MM.1S (cell line): Measurements from ENCODE around the gene PRMT5.

Experiments
- DNase-seq: peaks from one replicate; pipeline ENCODE4 v3.0.0-alpha.2; 2015
- H2AFZ ChIP-seq: fragments of 300-600 bp; sonication (generic); 2 replicates; pipeline ENCODE4 v1.6.0; 2016; ENCODE audit warnings: antibody characterized with exemption, low read length
- H3F3A ChIP-seq: fragments of 300-600 bp; sonication (generic); 2 replicates; pipeline ENCODE4 v1.6.1; 2016; ENCODE audit warnings: mild to moderate bottlenecking, antibody characterized with exemption, low read length, moderate library complexity, mixed read lengths; ENCODE audit not compliant: insufficient read depth
- H3K27ac ChIP-seq: fragments of 300-600 bp; sonication (generic); 2 replicates; pipeline ENCODE4 v1.5.1; 2016; ENCODE audit warnings: mild to moderate bottlenecking, low read length
- H3K27me3 ChIP-seq: fragments of 300-600 bp; sonication (generic); replicated peaks from 2 replicates; pipeline ENCODE4 v1.6.0; 2016; ENCODE audit warnings: low read length; ENCODE audit not compliant: insufficient read depth
- H3K36me3 ChIP-seq: fragments of 300-600 bp; sonication (generic); replicated peaks from 2 replicates; pipeline ENCODE4 v1.6.1; 2016; ENCODE audit warnings: mild to moderate bottlenecking, low read length, mixed read lengths; ENCODE audit not compliant: insufficient read depth
- H3K4me1 ChIP-seq: fragments of 300-600 bp; sonication (generic); 2 replicates; pipeline ENCODE4 v1.6.1; 2016; ENCODE audit warnings: low read length, mixed read lengths
- H3K4me2 ChIP-seq: fragments of 300-600 bp; sonication (generic); 2 replicates; pipeline ENCODE4 v1.6.0; 2016; ENCODE audit warnings: low read depth, low read length
- H3K4me3 ChIP-seq: fragments of 300-600 bp; sonication (generic); 2 replicates; pipeline ENCODE4 v1.5.1; 2016; ENCODE audit warnings: low read length, mixed read lengths
- H3K79me2 ChIP-seq: fragments of 300-600 bp; sonication (generic); 2 replicates; pipeline ENCODE4 v1.6.1; 2016; ENCODE audit warnings: mixed run types, low read length, mixed read lengths
- H3K9ac ChIP-seq: fragments of 300-600 bp; sonication (generic); 2 replicates; pipeline ENCODE4 v1.6.1; 2016; ENCODE audit warnings: low read length, mixed read lengths
- H3K9me2 ChIP-seq: fragments of 300-600 bp; sonication (generic); replicated peaks from 2 replicates; pipeline ENCODE4 v1.6.1; 2016; ENCODE audit warnings: mild to moderate bottlenecking, low read length, mixed read lengths; ENCODE audit not compliant: insufficient read depth
- H3K9me3 ChIP-seq: fragments of 300-600 bp; sonication (generic); replicated peaks from 2 replicates; pipeline ENCODE4 v1.6.1; 2016; ENCODE audit warnings: mild to moderate bottlenecking, low read length, mixed read lengths; ENCODE audit not compliant: insufficient read depth
- H4K20me1 ChIP-seq: fragments of 300-600 bp; sonication (generic); 2 replicates; pipeline ENCODE4 v1.6.1; 2016; ENCODE audit warnings: mild to moderate bottlenecking, low read length, moderate library complexity, mixed read lengths; ENCODE audit not compliant: insufficient read depth
- EZH2 ChIP-seq: fragments of 300-600 bp; sonication (generic); optimal IDR thresholded peaks from 2 replicates; pipeline ENCODE3; 2017; ENCODE audit warnings: low read depth, mild to moderate bottlenecking, antibody characterized with exemption, low read length, mixed read lengths
- EZH2phosphoT487 ChIP-seq: fragments of 300-600 bp; sonication (generic); IDR thresholded peaks from 2 replicates; pipeline ENCODE4 v1.6.1; 2018; ENCODE audit warnings: antibody characterized with exemption, low read length
- TF ChIP-seq, protein P1 (sequence below): fragments of 300-600 bp; sonication (generic); IDR thresholded peaks from 2 replicates; pipeline ENCODE4 v1.5.1; 2016; ENCODE audit warnings: antibody characterized with exemption, low read length, mixed read lengths

The PRMT5 gene

DNA sequence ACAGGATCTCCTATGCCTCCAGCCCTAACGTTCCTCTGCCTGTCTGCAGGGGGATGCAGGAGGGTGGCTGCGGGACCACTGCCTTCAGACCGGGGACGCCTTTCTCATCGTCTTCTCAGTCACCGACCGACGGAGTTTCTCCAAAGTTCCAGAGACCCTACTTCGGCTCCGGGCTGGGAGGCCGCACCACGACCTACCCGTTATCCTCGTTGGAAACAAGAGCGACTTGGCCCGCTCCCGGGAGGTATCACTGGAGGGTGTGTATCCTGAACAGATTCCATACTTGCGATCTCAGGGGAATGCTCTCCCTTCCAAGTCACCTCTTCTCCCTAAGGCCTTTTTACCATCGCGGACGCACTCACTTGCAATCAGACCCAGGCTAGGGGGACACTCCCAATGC is 43.2 kb downstream of the PRMT5 start:
- DNase-seq, result no peak
- peak overlapping the region; percentile 79; the same call in 1 of the 2 replicates for H3K4me2 ChIP-seq
- peaks cover 24% of the 10 kb centered on the region for H3F3A ChIP-seq
- H3K36me3 ChIP-seq, result no peaks in the 10 kb centered on the region
- no peak overlapping the region for H2AFZ ChIP-seq
- H3K27ac ChIP-seq, result peak overlapping the region; percentile 97; the same call in 1 of the 2 replicates
- no peaks in the 10 kb centered on the region for H3K27me3 ChIP-seq
- H3K4me3 ChIP-seq, result peak overlapping the region; percentile 62; the same call in 1 of the 2 replicates
- peak overlapping the region; percentile 82; the same call in 1 of the 2 replicates for H3K9ac ChIP-seq
- H3K4me1 ChIP-seq, result peaks cover 5% of the 10 kb centered on the region; the same call in 1 of the 2 replicates
- H3K9me3 ChIP-seq, result no peaks in the 10 kb centered on the region
- no peaks in the 10 kb centered on the region for H3K9me2 ChIP-seq
- no peaks in the 10 kb centered on the region for H3K79me2 ChIP-seq
- no peak for TF ChIP-seq EZH2phosphoT487
- no peak for TF ChIP-seq EZH2
- TF ChIP-seq, protein P1, sequence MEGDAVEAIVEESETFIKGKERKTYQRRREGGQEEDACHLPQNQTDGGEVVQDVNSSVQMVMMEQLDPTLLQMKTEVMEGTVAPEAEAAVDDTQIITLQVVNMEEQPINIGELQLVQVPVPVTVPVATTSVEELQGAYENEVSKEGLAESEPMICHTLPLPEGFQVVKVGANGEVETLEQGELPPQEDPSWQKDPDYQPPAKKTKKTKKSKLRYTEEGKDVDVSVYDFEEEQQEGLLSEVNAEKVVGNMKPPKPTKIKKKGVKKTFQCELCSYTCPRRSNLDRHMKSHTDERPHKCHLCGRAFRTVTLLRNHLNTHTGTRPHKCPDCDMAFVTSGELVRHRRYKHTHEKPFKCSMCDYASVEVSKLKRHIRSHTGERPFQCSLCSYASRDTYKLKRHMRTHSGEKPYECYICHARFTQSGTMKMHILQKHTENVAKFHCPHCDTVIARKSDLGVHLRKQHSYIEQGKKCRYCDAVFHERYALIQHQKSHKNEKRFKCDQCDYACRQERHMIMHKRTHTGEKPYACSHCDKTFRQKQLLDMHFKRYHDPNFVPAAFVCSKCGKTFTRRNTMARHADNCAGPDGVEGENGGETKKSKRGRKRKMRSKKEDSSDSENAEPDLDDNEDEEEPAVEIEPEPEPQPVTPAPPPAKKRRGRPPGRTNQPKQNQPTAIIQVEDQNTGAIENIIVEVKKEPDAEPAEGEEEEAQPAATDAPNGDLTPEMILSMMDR, result no peak
- no peaks in the 10 kb centered on the region for H4K20me1 ChIP-seq

DNA sequence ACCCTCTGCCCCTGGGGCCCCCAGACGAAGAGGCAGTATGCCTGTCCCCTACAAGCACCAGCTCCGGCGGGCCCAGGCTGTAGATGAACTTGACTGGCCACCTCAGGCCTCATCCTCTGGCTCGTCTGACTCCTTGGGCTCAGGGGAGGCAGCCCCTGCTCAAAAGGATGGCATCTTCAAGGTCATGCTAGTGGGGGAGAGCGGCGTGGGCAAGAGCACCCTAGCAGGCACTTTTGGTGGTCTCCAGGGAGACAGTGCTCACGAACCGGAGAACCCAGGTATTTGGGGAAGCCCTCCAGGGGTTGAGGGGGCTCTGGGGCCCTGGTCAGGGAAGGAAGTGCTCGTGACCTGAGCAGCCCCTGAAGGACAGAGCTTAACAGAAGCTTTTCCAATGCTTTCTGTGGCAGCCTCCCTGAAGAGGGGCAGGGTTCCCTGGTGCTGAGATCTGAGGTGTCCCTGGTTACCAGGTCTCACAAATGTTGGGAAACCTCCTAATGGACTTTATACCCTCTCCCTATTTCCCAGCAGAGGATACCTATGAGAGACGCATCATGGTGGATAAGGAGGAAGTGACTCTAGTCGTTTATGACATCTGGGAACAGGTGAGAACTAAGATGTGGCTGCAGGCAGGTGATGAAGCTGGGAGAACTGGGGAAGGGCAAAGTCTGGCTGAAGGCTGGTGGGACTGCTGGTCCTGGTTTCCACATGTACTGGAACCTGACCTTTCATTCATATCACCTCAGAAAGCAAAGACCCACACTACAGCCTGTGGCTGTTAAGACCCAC is 44.2 kb downstream of the PRMT5 start:
- DNase-seq, result no peak
- Histone ChIP-seq H3K4me3 (no peak overlapping the region), H3F3A (peaks cover 24% of the 10 kb centered on the region), H3K9me2 (no peaks in the 10 kb centered on the region), H3K27me3 (no peaks in the 10 kb centered on the region), H2AFZ (no peak overlapping the region), H3K9ac (no peak overlapping the region), H3K36me3 (no peaks in the 10 kb centered on the region), H3K79me2 (no peaks in the 10 kb centered on the region), H3K9me3 (no peaks in the 10 kb centered on the region), H3K27ac (no peak overlapping the region), H4K20me1 (no peaks in the 10 kb centered on the region), H3K4me2 (no peak overlapping the region), H3K4me1 (peaks cover 5% of the 10 kb centered on the region; the same call in 1 of the 2 replicates)
- TF ChIP-seq EZH2phosphoT487 (no peak), EZH2 (no peak)
- TF ChIP-seq, protein P1, result no peak

DNA sequence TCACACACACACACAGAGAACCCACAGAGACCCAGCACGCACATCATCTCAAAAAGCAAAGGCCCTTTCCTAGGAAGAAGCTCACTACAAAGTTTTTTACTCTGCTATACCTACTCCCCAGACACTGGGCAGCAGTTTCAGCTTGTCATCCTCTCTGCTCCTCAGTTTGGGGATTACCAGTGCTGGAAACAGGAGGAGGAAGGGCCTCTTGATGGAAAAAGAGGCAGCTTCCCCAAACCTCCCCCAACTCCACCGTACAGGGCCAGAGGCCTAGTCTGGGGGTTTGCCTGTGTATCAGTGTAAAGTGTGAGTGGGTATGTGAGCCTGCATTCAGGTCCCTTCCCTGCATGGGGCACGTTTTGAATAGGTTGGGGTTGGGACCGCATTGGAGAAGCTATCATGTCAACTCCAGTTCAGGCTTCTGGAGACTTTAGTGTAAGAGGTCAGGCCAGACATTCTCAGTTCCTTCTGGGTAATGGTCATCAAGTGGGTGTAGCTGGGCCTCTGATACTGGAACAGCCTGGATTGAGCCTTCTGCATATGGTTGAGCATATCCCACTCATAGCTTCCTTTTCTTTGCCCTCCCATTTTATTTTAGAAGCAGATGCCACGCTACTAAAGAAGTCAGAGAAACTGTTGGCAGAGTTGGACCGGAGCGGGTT is 45.0 kb downstream of the PRMT5 start:
- H3K79me2 ChIP-seq, result no peaks in the 10 kb centered on the region
- no peak overlapping the region for H3K27ac ChIP-seq
- TF ChIP-seq EZH2 (no peak), EZH2phosphoT487 (no peak)
- TF ChIP-seq, protein P1, result no peak
- H3K4me1 ChIP-seq, result peaks cover 5% of the 10 kb centered on the region; the same call in 1 of the 2 replicates
- H3K9me2 ChIP-seq, result no peaks in the 10 kb centered on the region
- no peaks in the 10 kb centered on the region for H3K27me3 ChIP-seq
- no peaks in the 10 kb centered on the region for H3K9me3 ChIP-seq
- peaks cover 21% of the 10 kb centered on the region for H3F3A ChIP-seq
- no peak overlapping the region for H2AFZ ChIP-seq
- H3K4me2 ChIP-seq, result no peak overlapping the region
- H3K4me3 ChIP-seq, result no peak overlapping the region
- H3K36me3 ChIP-seq, result no peaks in the 10 kb centered on the region
- DNase-seq, result no peak
- no peaks in the 10 kb centered on the region for H4K20me1 ChIP-seq
- H3K9ac ChIP-seq, result no peak overlapping the region
